Stimulated activated effector memory CD8-positive, alpha-beta T cell treated with anti-CD3 and anti-CD28 coated beads, Interleukin-12 subunit alpha, Interleukin-12 subunit beta, amount 100 ng/mL, for 72 hours (primary cell): ENCODE results near the gene GNB1.
"Not testable (repeated sequence)": the region's sequence is repeated elsewhere in the genome, so short reads cannot be mapped to it uniquely, and the experiment has no call there.

Experiments used
- ATAC-seq: fragments of 150-1000 bp; cut with Tn5 transposase; 2 replicates; pipeline ENCODE4 v1.10.0; 2021
- DNase-seq, 2 donors: peaks; one replicate each; pipeline ENCODE4 v3.0.0; 2021 to 2022; ENCODE audit warnings: low spot score in 2 of 2
- H3K27ac Mint-ChIP-seq: one replicate; pipeline ENCODE4 v1.8.0; 2022; ENCODE audit warnings: mild to moderate bottlenecking, mixed read lengths
- H3K36me3 Mint-ChIP-seq: one replicate; pipeline ENCODE4 v1.8.0; 2022; ENCODE audit warnings: mild to moderate bottlenecking, mixed read lengths
- H3K4me1 Mint-ChIP-seq: one replicate; pipeline ENCODE4 v1.8.0; 2022; ENCODE audit warnings: mixed read lengths
- H3K4me3 Mint-ChIP-seq: one replicate; pipeline ENCODE4 v1.8.0; 2022; ENCODE audit warnings: mild to moderate bottlenecking, mixed read lengths
- H3K9me3 Mint-ChIP-seq: one replicate; pipeline ENCODE4 v1.8.0; 2022; ENCODE audit warnings: mixed read lengths

GNB1 gene

GRCh38 chr1:1742529-1742928 is 148.4 kb downstream of the GNB1 start:
- H3K4me3 Mint-ChIP-seq, H3K27ac Mint-ChIP-seq, DNase-seq, H3K4me1 Mint-ChIP-seq, H3K9me3 Mint-ChIP-seq, H3K36me3 Mint-ChIP-seq, ATAC-seq: not testable (repeated sequence)

- not testable (repeated sequence) for DNase-seq, H3K4me1 Mint-ChIP-seq, H3K27ac Mint-ChIP-seq, H3K4me3 Mint-ChIP-seq, H3K9me3 Mint-ChIP-seq, ATAC-seq
- peaks cover 14% of the 10 kb centered on the region for H3K36me3 Mint-ChIP-seq
Measured at GRCh38 chr1:1741013-1741412, 149.9 kb downstream of the GNB1 start.

GRCh38 chr1:1738799-1739337 is 152.0 kb downstream of the GNB1 start:
- not testable (repeated sequence) for H3K9me3 Mint-ChIP-seq, H3K4me3 Mint-ChIP-seq, H3K27ac Mint-ChIP-seq, H3K4me1 Mint-ChIP-seq, DNase-seq
- ATAC-seq = peak; percentile 55
- H3K36me3 Mint-ChIP-seq = peaks cover 19% of the 10 kb centered on the region

- not testable (repeated sequence) for H3K9me3 Mint-ChIP-seq
Measured at GRCh38 chr1:1737675-1738590, 153.0 kb downstream of the GNB1 start.

More at GRCh38 chr1:1737675-1738590, 153.0 kb downstream of the GNB1 start:
- not testable (repeated sequence) for H3K27ac Mint-ChIP-seq, DNase-seq, H3K4me1 Mint-ChIP-seq, H3K4me3 Mint-ChIP-seq
- H3K36me3 Mint-ChIP-seq = peaks cover 27% of the 10 kb centered on the region
- ATAC-seq = peak; percentile 72
